Panc1 (cell line): ENCODE data around the gene ADAMTS9.

Source experiments
- CTCF ChIP-seq: fragments of 450-650 bp; IDR thresholded peaks from 2 replicates; pipeline ENCODE4 v1.5.1; 2017; ENCODE audit warnings: mild to moderate bottlenecking
- POLR2AphosphoS5 ChIP-seq: IDR thresholded peaks from 2 replicates; pipeline ENCODE4 v1.6.1; 2012; ENCODE audit warnings: mild to moderate bottlenecking, low read depth, low read length, moderate library complexity
- REST ChIP-seq, 2 experiments: IDR thresholded peaks; 2 replicates each; pipeline ENCODE4 v1.6.1; 2011 to 2012; ENCODE audit warnings: low read depth in 2 of 2, control low read depth in 1 of 2, low read length in 1 of 2, mild to moderate bottlenecking in 1 of 2, moderate library complexity in 1 of 2; ENCODE audit not compliant: insufficient read depth in 1 of 2

- TF ChIP-seq CTCF (no peak), REST (IDR thresholded peaks at IDR 0.05; ENCODE audit: insufficient read depth in 1 of 2, low read depth in 2 of 2, low read length in 1 of 2) (no peak), POLR2AphosphoS5 (no peak)
These were observed 87.4 kb downstream of the ADAMTS9 start for GRCh38 chr3:64600246-64600950.
